DMS53 (cell line): ENCODE measurements around the gene SPSB3.
"Not testable (repeated sequence)": the region's sequence is repeated elsewhere in the genome, so short reads cannot be mapped to it uniquely, and the experiment has no call there.

Source experiments
- DNase-seq: peaks from one replicate; lab custom pipeline; 2025; lab: John Stamatoyannopoulos, UW

Gene SPSB3

GRCh38 chr16:1816396-1817275 lies 34.3 kb upstream of the SPSB3 start:
- DNase-seq = no peak

DNA sequence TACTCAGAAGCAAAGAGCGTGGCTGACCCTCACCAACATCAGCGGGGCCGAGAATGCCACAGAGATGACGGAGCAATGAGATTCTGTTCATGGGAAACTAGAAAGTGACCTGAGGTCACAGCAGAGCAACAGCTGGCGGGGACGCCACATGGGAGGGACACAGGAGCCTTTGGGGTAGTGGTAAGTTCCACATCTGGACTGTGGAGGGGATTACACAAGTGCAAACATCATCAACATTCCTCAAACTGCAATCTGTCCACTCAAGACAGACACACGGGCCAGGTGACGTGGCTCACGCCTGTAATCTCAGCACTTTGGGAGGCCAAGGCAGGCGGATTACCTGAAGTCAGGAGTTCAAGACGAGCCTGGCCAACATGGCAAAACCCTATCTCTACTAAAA lies 33.1 kb upstream of the SPSB3 start:
- DNase-seq = no peak

DNA sequence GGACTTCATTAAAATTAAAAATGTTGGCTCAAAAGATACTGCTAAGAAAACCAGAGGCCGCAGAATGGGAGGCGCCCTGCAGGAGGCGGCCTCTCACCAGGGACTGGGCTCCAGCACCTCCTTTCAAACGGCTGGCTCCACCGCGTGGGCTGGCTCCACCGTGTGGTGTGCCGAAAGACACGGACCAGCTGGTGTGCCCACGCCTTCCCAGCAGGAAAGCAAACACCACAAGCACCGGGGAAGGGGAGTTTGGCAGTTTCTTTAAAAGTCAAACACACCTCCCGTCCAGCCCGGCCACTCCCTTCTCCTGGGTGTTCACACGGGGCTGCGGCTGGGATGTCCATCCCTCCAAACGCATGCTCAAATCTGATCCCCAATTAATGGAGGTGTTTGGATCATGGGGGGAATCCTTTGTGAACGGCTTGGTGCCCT lies 30.4 kb upstream of the SPSB3 start:
- peak; percentile 86 for DNase-seq

DNA sequence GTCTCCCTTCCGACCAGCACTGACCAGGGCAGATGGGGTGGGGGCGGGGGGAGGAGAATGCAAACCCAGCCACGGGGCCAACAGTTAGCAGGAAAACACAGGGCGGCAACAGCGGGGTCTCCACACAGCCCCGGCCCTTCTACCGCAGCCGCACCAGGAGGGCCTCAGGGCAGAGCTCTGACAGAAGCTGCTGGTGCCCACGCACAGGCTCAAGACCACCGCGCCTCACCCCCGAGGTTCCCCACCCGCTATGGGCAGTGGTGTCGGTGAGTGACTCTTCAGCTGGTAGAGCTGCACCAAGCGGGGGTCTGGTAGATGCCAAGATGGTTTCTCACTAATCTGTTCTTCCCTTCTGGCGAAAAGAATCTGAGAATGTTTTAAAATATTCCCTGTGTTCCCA lies 28.2 kb upstream of the SPSB3 start:
- DNase-seq = no peak

DNA sequence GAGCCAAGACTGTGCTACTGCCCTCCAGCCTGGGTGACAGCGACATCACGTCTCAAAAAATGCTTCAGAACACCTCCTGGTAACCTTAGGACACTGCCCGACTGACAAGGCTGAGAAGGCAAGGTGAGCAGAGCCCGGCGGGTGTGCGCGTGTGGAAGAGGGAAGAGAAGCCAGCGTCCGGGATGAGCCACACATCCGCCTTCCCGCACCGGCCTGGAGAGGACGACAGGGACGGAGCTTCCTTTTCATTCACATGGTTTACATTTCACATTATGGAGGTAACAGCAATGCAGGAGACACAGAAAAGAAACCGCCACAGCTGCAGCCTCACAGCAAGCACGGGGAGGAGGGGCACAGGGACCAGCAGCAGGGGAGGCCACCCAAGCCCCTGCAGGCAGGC lies 27.7 kb upstream of the SPSB3 start:
- DNase-seq = no peak

GRCh38 chr16:1809281-1809801 lies 27.0 kb upstream of the SPSB3 start:
- DNase-seq = no peak

- no peak for DNase-seq
Measured at GRCh38 chr16:1808691-1809090, 26.3 kb upstream of the SPSB3 start.

GRCh38 chr16:1807626-1808025 lies 25.3 kb upstream of the SPSB3 start:
- DNase-seq = no peak

DNA sequence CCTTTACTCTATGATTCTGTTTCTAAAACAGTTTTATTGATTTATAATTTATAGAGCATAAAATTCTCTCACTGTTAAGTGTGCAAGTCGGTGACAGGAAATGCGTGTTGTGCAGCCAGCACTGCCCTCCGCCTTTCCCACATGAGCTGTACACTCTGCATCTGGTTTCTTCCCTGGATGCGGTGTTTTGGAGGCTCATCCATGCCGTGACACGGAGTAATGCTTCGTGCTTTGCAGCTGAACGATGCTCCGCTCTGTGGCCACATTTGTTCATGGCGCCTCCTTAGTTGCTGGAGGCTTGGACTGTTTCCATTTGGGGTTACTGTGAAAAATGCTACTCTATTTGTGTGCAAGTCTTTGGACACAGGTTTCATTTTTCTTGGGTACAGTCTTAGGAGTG lies 18.3 kb upstream of the SPSB3 start:
- no peak for DNase-seq

DNA sequence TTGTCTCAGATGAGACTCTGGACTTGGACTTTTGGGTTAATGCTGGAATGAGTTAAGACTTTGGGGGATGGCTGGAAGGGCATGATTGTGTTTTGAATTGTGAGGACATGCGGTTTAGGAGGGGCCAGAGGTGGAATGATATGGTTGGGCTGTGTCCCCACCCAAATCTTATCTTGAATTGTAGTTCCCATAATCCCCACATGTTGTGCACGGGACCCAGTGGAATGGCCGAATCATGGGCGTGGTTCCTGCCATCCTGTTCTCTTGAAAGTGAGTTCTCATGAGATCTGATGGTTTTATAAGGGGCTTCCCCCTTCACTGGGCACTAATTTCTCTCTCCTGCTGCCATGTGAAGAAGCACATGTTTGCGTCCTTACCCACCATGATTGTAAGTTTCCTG lies 16.9 kb upstream of the SPSB3 start:
- not testable (repeated sequence) for DNase-seq

DNA sequence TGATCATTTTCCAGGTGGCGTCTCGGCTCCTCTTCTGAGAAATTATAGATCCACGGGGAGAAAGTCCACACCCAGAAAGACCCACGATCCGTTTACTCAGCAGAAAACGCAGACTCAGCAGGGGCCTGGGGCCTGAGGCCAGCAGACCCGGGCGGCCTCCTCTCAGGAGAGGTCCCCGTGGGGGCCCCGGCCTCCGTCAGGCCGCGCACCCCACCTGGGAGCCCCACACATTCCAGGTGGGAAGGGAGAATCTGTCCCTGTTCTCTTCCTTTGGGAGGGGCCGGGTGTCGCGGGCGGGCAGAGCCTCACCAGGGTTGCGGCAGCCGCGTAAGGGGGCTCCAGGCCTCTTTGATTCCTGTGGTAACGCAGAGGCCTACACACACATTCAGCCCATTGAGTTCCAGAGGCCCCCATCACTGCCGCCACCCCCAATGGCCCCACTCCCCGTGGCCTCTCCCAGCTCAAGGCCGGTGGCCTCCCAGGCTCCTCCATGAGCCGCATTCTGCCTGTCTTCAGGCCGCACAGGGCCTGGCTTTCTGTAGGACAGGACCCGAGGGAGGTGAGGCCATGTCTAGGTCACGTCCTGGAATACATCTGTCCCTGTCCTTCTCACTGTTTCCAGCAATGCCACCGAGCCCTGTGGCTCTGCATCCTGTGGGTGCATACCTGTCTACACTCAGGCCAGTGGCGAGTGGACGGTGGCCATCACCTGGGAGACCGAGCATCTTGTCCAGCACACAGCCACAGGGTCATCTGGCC lies 12.7 kb upstream of the SPSB3 start:
- DNase-seq = no peak

- peak; percentile 60 for DNase-seq
Measured at GRCh38 chr16:1794221-1794871, 12.0 kb upstream of the SPSB3 start.

DNA sequence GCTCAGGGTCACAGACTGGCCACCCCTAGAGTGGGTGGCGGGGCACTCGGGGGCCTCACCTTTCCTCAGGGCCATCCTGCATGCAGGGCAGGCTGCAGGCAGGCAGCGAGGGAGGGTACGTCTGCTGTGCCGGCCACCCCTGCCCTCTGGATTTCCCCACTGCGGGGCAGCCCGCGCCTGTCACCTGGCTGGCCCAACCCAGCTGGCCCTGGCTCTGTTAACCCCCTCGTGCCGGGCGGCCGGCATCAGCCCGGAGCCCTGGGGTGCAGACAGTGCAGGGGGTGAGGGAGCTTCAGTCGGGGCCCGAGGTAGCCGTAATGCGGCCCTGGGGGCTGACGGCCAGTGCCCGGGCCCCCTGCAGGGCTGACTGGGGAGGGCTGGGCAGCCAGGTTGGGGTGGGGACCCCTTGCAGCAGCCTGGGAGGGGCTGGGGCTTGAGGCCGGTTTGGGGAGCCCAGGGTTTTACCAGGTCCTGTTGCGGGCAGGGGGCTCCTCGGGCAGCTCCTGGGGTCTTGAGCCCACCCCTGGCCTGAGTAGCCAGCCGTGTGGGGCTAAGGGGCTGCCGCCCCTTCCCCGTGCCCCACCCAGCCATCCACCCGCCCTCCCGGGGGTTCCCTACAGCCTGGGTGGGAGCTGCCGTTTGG lies 11.3 kb upstream of the SPSB3 start, which contains the start of gene IGFALS:
TSS of gene IGFALS (minus strand) at position 128 of the 643 bp plus-strand sequence. CDS start at position 75, 53 bp downstream.
- DNase-seq = peak; percentile 60

DNA sequence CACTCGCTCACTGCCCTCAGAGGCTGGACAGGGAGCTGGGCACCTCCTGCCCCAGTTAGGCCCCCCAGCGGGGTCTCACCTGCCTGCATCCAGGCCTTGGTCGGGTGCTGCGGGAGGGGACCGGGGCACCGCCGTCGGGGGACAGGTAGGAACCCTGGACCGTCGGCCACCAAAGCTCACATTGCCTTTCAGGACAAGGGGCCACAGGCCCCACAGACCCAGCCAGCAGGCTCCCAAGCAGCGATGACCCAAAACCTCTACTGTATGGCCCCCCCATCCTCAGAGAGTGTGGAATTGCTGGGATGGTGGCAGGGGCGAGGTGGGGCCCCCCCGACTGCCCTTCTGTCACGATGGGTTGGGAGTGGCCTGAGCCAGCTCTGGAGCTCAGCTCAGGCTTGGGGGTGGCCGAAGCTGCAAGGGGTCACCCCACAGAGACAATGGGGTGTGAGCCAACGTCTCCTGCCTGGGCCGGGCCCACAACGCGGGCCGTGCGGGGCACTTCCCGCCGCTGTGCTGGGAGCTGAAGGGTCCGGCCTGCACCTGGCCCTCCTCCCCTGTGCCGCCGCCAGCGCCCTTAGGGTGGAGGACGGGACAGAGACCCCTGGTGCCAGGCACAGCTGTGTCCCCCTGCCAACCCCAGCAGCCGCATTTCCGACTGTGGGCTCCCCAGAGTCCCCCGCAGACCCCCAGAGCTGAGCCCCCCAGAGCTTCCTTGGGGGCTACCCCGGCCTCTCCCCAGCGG lies 10.6 kb upstream of the SPSB3 start:
- no peak for DNase-seq

GRCh38 chr16:1791943-1792812 lies 9.8 kb upstream of the SPSB3 start:
- DNase-seq = no peak

DNA sequence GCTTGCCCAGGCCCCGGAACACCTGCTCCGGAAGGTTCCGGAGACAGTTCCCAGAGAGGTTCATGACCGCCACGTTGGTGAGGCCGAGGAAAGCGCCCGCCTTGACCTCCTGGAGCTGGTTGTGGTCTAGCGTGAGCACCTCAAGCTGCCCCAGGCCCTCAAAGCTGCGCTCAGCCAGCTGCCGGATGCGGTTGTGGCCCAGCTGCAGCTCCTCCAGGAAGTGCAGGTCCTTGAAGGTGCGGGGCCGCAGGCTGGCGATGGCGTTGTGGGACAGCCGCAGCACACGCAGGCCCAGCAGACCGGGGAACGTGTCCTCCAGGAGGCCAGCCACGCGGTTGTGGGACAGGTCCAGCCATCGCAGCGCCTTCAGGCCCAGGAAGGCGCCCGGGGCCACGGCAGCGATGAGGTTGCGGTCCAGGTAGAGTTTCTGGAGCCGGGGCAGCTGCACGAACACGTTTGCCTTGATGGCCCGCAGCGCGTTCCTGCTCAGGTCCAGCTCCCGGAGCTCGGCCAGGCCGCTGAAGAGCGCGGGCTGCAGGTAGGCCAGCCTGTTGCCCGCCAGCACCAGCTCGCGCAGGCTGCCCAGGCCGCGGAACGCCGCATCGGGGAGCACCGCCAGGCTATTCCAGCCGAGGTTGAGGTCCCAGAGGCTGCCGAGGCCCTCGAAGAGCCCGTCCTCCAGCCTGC lies 9.0 kb upstream of the SPSB3 start:
- no peak for DNase-seq

GRCh38 chr16:1790611-1791255 lies 8.4 kb upstream of the SPSB3 start:
- no peak for DNase-seq

DNA sequence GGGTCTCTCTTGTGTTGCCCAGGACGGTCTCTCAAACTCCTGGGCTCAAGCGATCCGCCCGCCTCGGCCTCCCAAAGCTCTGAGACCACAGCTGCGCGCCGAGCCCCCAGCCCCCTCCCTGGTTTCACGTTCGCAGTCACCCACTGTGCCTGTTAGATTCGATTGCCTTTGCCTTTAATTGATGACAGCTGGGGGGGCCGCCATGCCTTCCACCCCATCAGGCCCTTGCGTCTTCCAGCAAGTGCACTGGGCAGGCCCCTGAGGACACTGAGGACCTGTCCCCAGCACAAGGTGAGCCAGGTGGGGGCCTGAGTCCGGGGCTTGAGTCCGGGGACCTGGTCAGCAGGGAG lies 7.9 kb upstream of the SPSB3 start:
- no peak for DNase-seq

DNA sequence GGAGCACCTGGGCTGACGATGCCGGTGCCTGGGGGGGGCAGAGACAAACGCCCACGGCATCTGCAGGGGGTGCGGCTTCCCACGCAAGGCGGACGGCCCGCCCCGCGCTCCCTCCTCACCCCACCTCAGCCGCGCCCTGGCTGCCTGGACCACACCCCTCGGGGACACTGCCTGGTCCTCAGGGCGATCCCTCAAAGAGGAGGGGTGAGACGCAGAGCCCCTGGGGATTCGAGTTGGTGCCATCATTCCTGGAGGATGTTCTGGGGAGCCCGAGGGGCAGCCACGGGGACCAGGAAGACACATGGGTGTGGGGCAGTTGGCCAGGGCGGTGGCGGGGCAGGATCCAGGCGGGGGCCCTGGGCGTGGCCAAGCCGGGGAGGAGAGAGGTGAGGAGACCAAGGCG lies 7.3 kb upstream of the SPSB3 start:
- DNase-seq = no peak
